OCI-LY1 (cell line): ENCODE measurements around the gene NOVA1.

Experiments
- EZH2 ChIP-seq: fragments of 200-600 bp; sonication (generic), shearing (Covaris generic); IDR thresholded peaks from 2 replicates; pipeline ENCODE4 v1.8.0; 2017; ENCODE audit warnings: borderline replicate concordance, mixed run types, mild to moderate bottlenecking, antibody characterized with exemption, low read length, moderate library complexity, mixed read lengths
- TF ChIP-seq, protein P1 (sequence below): fragments of 200-600 bp; sonication (generic), shearing (Covaris generic); IDR thresholded peaks from 2 replicates; pipeline ENCODE4 v1.5.1; 2017; ENCODE audit warnings: mild to moderate bottlenecking, antibody characterized with exemption, low read length, moderate library complexity, mixed read lengths

DNA sequence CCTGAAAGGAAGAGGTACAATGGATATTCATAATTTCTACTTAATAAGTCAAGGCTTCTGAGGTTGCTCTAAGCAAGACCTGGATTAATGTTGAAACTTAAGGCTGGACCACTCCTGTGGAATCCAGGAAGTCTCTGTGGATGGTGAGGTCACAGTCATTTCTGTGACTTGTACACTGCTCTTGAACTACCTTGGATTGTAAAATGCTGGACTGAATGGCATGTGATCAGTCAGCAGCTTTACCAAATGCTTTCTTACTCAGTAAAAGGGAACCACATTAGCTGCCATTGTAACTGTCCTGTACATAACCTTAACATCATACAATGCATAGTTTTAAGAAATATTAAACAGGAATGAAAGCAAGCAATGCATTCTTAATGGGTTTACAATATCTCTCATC is 182.9 kb downstream of the NOVA1 start:
- TF ChIP-seq, protein P1, sequence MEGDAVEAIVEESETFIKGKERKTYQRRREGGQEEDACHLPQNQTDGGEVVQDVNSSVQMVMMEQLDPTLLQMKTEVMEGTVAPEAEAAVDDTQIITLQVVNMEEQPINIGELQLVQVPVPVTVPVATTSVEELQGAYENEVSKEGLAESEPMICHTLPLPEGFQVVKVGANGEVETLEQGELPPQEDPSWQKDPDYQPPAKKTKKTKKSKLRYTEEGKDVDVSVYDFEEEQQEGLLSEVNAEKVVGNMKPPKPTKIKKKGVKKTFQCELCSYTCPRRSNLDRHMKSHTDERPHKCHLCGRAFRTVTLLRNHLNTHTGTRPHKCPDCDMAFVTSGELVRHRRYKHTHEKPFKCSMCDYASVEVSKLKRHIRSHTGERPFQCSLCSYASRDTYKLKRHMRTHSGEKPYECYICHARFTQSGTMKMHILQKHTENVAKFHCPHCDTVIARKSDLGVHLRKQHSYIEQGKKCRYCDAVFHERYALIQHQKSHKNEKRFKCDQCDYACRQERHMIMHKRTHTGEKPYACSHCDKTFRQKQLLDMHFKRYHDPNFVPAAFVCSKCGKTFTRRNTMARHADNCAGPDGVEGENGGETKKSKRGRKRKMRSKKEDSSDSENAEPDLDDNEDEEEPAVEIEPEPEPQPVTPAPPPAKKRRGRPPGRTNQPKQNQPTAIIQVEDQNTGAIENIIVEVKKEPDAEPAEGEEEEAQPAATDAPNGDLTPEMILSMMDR = no peak
- no peak for TF ChIP-seq EZH2
